MG63 (cell line): ENCODE data around the gene FAM153A. TPM values are rescaled to one million over a fixed set of nuclear protein-coding genes. Genes with fewer than 3 reads are reported as not detected.
"Not testable (repeated sequence)": the region's sequence is repeated elsewhere in the genome, so short reads cannot be mapped to it uniquely, and the experiment has no call there.

Source experiments
- DNase-seq: peaks from one replicate; pipeline ENCODE4 v3.0.0-alpha.2; 2020
- H3K27me3 ChIP-seq: fragments of 250-450 bp; sonication (Bioruptor Pico); 2 replicates; pipeline ENCODE4 v1.5.1; 2020; ENCODE audit warnings: mild to moderate bottlenecking, moderate library complexity
- H3K36me3 ChIP-seq: fragments of 250-450 bp; sonication (Bioruptor Pico); 2 replicates; pipeline ENCODE4 v1.5.1; 2020; ENCODE audit warnings: mild to moderate bottlenecking, moderate library complexity
- H3K4me3 ChIP-seq: fragments of 250-450 bp; sonication (Bioruptor Pico); 2 replicates; pipeline ENCODE4 v1.5.1; 2020; ENCODE audit warnings: mild to moderate bottlenecking, moderate library complexity
- H3K9me3 ChIP-seq: fragments of 250-450 bp; sonication (Bioruptor Pico); 2 replicates; pipeline ENCODE4 v1.5.1; 2020; ENCODE audit warnings: mild to moderate bottlenecking, moderate library complexity
- total RNA-seq: library from RNA; depleted of rRNA; stranded (reverse); fragments of >200 nt; shearing (Covaris generic); gene quantifications from 2 replicates; pipeline ENCODE4 v1.2.3, GENCODE V29; 2014; ENCODE audit warnings: low replicate concordance; rRNA removed

The FAM153A gene
- total RNA-seq, 1 experiment from 2014 or later: not detected

- DNase-seq, H3K27me3 ChIP-seq, H3K36me3 ChIP-seq, H3K4me3 ChIP-seq, H3K9me3 ChIP-seq: not testable (repeated sequence)
Measured at GRCh38 chr5:177681920-177682319, 100.8 kb downstream of the FAM153A start.

Other genes with a start within 250 kb of the FAM153A start
- 17.5 and 22.3 TPM in 2 replicates for gene FAM193B, start 228.3 kb downstream of the FAM153A start, total RNA-seq
- 310 and 483 TPM in 2 replicates for gene TMED9, start 190.7 kb downstream of the FAM153A start, total RNA-seq
- 21.7 and 46.5 TPM in 2 replicates for gene B4GALT7, start 182.8 kb downstream of the FAM153A start, total RNA-seq
- gene PROP1, start 213.3 kb upstream of the FAM153A start, total RNA-seq: not detected in 2 replicates